Caco-2 (cell line): ENCODE data around the gene XRCC4. TPM values are rescaled to one million over a fixed set of nuclear protein-coding genes. Genes with fewer than 3 reads are reported as not detected.

ENCODE experiments used
- BruUV-seq: library from RNA; stranded (reverse); fragments of 400-500 nt; replicated peaks from 2 replicates; lab custom pipeline; 2021; lab: Mats Ljungman, UMichigan
- CTCF ChIA-PET: fragments of 300-600 bp; sonication (Branson Sonifier 250); formaldehyde crosslinking; loops from one replicate; lab custom pipeline; 2022; ENCODE audit warnings: antibody characterized with exemption; lab: Charles Lee
- POLR2A ChIA-PET: fragments of 300-600 bp; sonication (Branson Sonifier 250); formaldehyde crosslinking; loops from one replicate; lab custom pipeline; 2022; ENCODE audit warnings: antibody characterized with exemption; lab: Charles Lee
- DNase-seq, 2 experiments: peaks; one replicate each; pipeline versions ENCODE4 v3.0.0 to v3.0.0-alpha.2; 2020 to 2022
- H3K27me3 ChIP-seq: replicated peaks from 2 replicates; pipeline ENCODE4 v1.6.0; 2011; ENCODE audit warnings: low read length; ENCODE audit not compliant: control insufficient read depth, insufficient read depth
- H3K36me3 ChIP-seq: 2 replicates; pipeline ENCODE4 v1.5.1; 2011; ENCODE audit warnings: low read length; ENCODE audit not compliant: control insufficient read depth, insufficient read depth
- H3K4me1 ChIP-seq: fragments of 250-450 bp; sonication (Bioruptor Pico); 2 replicates; pipeline ENCODE4 v1.5.1; 2020; ENCODE audit warnings: mild to moderate bottlenecking
- H3K4me3 ChIP-seq: 2 replicates; pipeline ENCODE4 v1.5.1; 2011; ENCODE audit warnings: low read depth, mild to moderate bottlenecking, control low read depth, low read length
- H3K9me3 ChIP-seq: fragments of 250-450 bp; sonication (Bioruptor Pico); 2 replicates; pipeline ENCODE4 v1.5.1; 2020; ENCODE audit warnings: mild to moderate bottlenecking, moderate library complexity
- H3K27ac Mint-ChIP-seq: one replicate; pipeline ENCODE4 v1.8.0; 2022; ENCODE audit warnings: mixed read lengths; ENCODE audit not compliant: unreplicated experiment
- H3K27me3 Mint-ChIP-seq: one replicate; pipeline ENCODE4 v1.8.0; 2022; ENCODE audit warnings: mixed read lengths; ENCODE audit not compliant: insufficient read depth, unreplicated experiment
- H3K36me3 Mint-ChIP-seq: one replicate; pipeline ENCODE4 v1.8.0; 2022; ENCODE audit warnings: mild to moderate bottlenecking, mixed read lengths; ENCODE audit not compliant: insufficient read depth, unreplicated experiment
- H3K4me1 Mint-ChIP-seq: one replicate; pipeline ENCODE4 v1.8.0; 2022; ENCODE audit warnings: low read depth, mixed read lengths; ENCODE audit not compliant: unreplicated experiment
- H3K4me3 Mint-ChIP-seq: one replicate; pipeline ENCODE4 v1.8.0; 2022; ENCODE audit warnings: mild to moderate bottlenecking, moderate library complexity, mixed read lengths; ENCODE audit not compliant: unreplicated experiment
- H3K9me3 Mint-ChIP-seq: one replicate; pipeline ENCODE4 v1.8.0; 2022; ENCODE audit warnings: mixed read lengths; ENCODE audit not compliant: unreplicated experiment
- CTCF ChIP-seq, 2 experiments: fragments of 200-600 bp in 1 of 2; IDR thresholded peaks; 1 replicate in 1 of 2; 2 replicates in 1 of 2; pipeline versions ENCODE4 v1.5.1 to v1.8.0; 2011 to 2022; ENCODE audit warnings: antibody characterized with exemption in 1 of 2, control low read depth in 1 of 2, inconsistent platforms in 1 of 2, low read depth in 1 of 2, low read length in 1 of 2, mild to moderate bottlenecking in 1 of 2, moderate library complexity in 1 of 2; ENCODE audit not compliant: insufficient read depth in 1 of 2, severe bottlenecking in 1 of 2, unreplicated experiment in 1 of 2
- intact Hi-C: fragments of 100-400 bp; cut with micrococcal nuclease; formaldehyde crosslinking; loops from one replicate; pipeline ENCODE4 v1.10.0; 2022; ENCODE audit not compliant: unreplicated experiment
- total RNA-seq: library from RNA; stranded (reverse); gene quantifications from 2 replicates; pipeline ENCODE4 v1.2.3, GENCODE V29; 2022

XRCC4 gene
- total RNA-seq, 1 experiment from 2014 or later, result 13.0 TPM

- no peaks in the 10 kb centered on the region for H3K36me3 Mint-ChIP-seq
- Histone ChIP-seq H3K36me3 (no peaks in the 10 kb centered on the region), H3K27me3 (no peaks in the 10 kb centered on the region), H3K4me3 (no peak overlapping the region), H3K9me3 (no peaks in the 10 kb centered on the region), H3K4me1 (no peaks in the 10 kb centered on the region)
- no peak for TF ChIP-seq CTCF (IDR thresholded peaks at IDR 0.05; ENCODE audit: insufficient read depth in 1 of 2, low read depth in 1 of 2, low read length in 1 of 2, severe bottlenecking in 1 of 2, unreplicated experiment in 1 of 2)
- DNase-seq, result no peak
- H3K27ac Mint-ChIP-seq, result no peak overlapping the region
- ChIA-PET POLR2A (no interaction called here), CTCF (no interaction called here)
- H3K27me3 Mint-ChIP-seq, result no peaks in the 10 kb centered on the region
- intact Hi-C loops, result no loop called here
- H3K4me1 Mint-ChIP-seq, result no peaks in the 10 kb centered on the region
- BruUV-seq, result no TSS peak
- H3K9me3 Mint-ChIP-seq, result peaks cover 10% of the 10 kb centered on the region
- H3K4me3 Mint-ChIP-seq, result no peak overlapping the region
Observed at GRCh38 chr5:83368319-83368718, 291.0 kb downstream of the XRCC4 start.

GRCh38 chr5:83368835-83369234 lies 291.5 kb downstream of the XRCC4 start:
- H3K36me3 Mint-ChIP-seq, result no peaks in the 10 kb centered on the region
- no peaks in the 10 kb centered on the region for H3K27me3 Mint-ChIP-seq
- POLR2A ChIA-PET, result no interaction called here
- Histone ChIP-seq H3K27me3 (no peaks in the 10 kb centered on the region), H3K9me3 (no peaks in the 10 kb centered on the region), H3K4me3 (no peak overlapping the region), H3K4me1 (no peaks in the 10 kb centered on the region; the same call in 1 of the 2 replicates), H3K36me3 (no peaks in the 10 kb centered on the region)
- CTCF ChIA-PET, result no interaction called here
- H3K4me1 Mint-ChIP-seq, result no peaks in the 10 kb centered on the region
- BruUV-seq, result no TSS peak
- peaks cover 10% of the 10 kb centered on the region for H3K9me3 Mint-ChIP-seq
- intact Hi-C loops, result no loop called here
- TF ChIP-seq CTCF (IDR thresholded peaks at IDR 0.05; ENCODE audit: insufficient read depth in 1 of 2, low read depth in 1 of 2, low read length in 1 of 2, severe bottlenecking in 1 of 2, unreplicated experiment in 1 of 2), result no peak
- H3K4me3 Mint-ChIP-seq, result no peak overlapping the region
- no peak overlapping the region for H3K27ac Mint-ChIP-seq
- no peak for DNase-seq

GRCh38 chr5:83370957-83371356 lies 293.6 kb downstream of the XRCC4 start:
- Histone ChIP-seq H3K36me3 (no peaks in the 10 kb centered on the region), H3K27me3 (no peaks in the 10 kb centered on the region), H3K9me3 (no peaks in the 10 kb centered on the region), H3K4me3 (no peak overlapping the region), H3K4me1 (no peaks in the 10 kb centered on the region; the same call in 1 of the 2 replicates)
- Mint-ChIP-seq H3K4me3 (no peak overlapping the region), H3K4me1 (no peaks in the 10 kb centered on the region), H3K27me3 (no peaks in the 10 kb centered on the region), H3K36me3 (no peaks in the 10 kb centered on the region), H3K27ac (no peak overlapping the region), H3K9me3 (peaks cover 10% of the 10 kb centered on the region)
- BruUV-seq, result no TSS peak
- POLR2A ChIA-PET, result no interaction called here
- intact Hi-C loops, result no loop called here
- CTCF ChIA-PET, result no interaction called here
- no peak for TF ChIP-seq CTCF (IDR thresholded peaks at IDR 0.05; ENCODE audit: insufficient read depth in 1 of 2, low read depth in 1 of 2, low read length in 1 of 2, severe bottlenecking in 1 of 2, unreplicated experiment in 1 of 2)
- DNase-seq, result no peak
